ENCODE data around the gene COL8A1.

DNA sequence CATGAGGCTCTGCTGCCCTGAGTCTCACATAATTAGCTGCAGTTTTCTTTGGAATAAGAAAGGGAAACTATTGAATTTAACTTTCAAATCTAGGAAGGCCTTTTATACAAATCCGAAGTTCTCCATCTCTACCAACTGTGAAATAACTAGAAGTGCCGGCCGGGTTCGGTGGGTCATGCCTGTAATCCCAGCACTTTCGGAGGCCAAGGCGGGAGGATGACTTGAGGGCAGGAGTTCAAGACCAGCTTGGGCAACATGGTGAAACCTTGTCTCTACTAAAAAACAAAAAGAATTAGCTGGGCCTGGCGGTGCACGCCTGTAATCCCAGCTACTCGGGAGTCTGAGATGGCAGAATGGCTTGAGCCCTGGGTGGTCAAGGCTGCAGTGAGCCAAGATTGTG, 43.6 kb downstream of the COL8A1 start:
- TF ChIP-seq, protein P1, sequence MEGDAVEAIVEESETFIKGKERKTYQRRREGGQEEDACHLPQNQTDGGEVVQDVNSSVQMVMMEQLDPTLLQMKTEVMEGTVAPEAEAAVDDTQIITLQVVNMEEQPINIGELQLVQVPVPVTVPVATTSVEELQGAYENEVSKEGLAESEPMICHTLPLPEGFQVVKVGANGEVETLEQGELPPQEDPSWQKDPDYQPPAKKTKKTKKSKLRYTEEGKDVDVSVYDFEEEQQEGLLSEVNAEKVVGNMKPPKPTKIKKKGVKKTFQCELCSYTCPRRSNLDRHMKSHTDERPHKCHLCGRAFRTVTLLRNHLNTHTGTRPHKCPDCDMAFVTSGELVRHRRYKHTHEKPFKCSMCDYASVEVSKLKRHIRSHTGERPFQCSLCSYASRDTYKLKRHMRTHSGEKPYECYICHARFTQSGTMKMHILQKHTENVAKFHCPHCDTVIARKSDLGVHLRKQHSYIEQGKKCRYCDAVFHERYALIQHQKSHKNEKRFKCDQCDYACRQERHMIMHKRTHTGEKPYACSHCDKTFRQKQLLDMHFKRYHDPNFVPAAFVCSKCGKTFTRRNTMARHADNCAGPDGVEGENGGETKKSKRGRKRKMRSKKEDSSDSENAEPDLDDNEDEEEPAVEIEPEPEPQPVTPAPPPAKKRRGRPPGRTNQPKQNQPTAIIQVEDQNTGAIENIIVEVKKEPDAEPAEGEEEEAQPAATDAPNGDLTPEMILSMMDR (IDR thresholded peaks at IDR 0.05) = no peak
- TF ChIP-seq POLR2AphosphoS5 (IDR thresholded peaks at IDR 0.05) (no peak), POLR2A (IDR thresholded peaks at IDR 0.05; ENCODE audit: low read depth) (no peak)

Data from esophagus muscularis mucosa (tissue), 3 donors.